HL-60 (cell line): ENCODE results near the gene TMEM131L.

Experiments used
- GABPA ChIP-seq: IDR thresholded peaks from 2 replicates; pipeline ENCODE4 v1.6.1; 2012; ENCODE audit warnings: low read depth
- TF ChIP-seq, protein P1 (sequence below): IDR thresholded peaks from one replicate; pipeline ENCODE4 v1.5.1; 2011; ENCODE audit warnings: low read length, control low read depth, inconsistent platforms; ENCODE audit not compliant: insufficient read depth
- TF ChIP-seq, protein P2 (sequence below): IDR thresholded peaks from 2 replicates; pipeline ENCODE4 v1.6.1; 2012; ENCODE audit warnings: low read depth; ENCODE audit not compliant: insufficient replicate concordance

DNA sequence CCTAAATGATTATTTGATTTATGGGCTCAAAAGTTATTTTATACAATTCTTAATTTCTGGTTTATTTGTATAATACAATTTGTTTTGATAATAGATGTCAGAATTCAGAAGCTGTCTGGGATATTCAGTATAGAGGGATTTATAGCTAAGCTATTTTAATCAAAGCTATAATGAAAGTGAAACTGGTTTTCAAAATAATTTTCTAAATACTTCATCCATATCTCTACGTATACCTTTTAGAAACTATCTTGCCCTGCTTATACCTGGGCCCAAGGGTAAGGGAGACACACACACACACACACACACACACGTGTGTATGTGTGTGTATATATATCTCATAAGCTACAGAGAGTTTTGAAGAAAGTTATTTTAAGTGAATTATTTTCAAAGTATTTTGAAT, 2.9 kb downstream of the TMEM131L start:
- TF ChIP-seq, protein P1, sequence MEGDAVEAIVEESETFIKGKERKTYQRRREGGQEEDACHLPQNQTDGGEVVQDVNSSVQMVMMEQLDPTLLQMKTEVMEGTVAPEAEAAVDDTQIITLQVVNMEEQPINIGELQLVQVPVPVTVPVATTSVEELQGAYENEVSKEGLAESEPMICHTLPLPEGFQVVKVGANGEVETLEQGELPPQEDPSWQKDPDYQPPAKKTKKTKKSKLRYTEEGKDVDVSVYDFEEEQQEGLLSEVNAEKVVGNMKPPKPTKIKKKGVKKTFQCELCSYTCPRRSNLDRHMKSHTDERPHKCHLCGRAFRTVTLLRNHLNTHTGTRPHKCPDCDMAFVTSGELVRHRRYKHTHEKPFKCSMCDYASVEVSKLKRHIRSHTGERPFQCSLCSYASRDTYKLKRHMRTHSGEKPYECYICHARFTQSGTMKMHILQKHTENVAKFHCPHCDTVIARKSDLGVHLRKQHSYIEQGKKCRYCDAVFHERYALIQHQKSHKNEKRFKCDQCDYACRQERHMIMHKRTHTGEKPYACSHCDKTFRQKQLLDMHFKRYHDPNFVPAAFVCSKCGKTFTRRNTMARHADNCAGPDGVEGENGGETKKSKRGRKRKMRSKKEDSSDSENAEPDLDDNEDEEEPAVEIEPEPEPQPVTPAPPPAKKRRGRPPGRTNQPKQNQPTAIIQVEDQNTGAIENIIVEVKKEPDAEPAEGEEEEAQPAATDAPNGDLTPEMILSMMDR = no peak
- TF ChIP-seq, protein P2, sequence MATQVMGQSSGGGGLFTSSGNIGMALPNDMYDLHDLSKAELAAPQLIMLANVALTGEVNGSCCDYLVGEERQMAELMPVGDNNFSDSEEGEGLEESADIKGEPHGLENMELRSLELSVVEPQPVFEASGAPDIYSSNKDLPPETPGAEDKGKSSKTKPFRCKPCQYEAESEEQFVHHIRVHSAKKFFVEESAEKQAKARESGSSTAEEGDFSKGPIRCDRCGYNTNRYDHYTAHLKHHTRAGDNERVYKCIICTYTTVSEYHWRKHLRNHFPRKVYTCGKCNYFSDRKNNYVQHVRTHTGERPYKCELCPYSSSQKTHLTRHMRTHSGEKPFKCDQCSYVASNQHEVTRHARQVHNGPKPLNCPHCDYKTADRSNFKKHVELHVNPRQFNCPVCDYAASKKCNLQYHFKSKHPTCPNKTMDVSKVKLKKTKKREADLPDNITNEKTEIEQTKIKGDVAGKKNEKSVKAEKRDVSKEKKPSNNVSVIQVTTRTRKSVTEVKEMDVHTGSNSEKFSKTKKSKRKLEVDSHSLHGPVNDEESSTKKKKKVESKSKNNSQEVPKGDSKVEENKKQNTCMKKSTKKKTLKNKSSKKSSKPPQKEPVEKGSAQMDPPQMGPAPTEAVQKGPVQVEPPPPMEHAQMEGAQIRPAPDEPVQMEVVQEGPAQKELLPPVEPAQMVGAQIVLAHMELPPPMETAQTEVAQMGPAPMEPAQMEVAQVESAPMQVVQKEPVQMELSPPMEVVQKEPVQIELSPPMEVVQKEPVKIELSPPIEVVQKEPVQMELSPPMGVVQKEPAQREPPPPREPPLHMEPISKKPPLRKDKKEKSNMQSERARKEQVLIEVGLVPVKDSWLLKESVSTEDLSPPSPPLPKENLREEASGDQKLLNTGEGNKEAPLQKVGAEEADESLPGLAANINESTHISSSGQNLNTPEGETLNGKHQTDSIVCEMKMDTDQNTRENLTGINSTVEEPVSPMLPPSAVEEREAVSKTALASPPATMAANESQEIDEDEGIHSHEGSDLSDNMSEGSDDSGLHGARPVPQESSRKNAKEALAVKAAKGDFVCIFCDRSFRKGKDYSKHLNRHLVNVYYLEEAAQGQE = no peak
- no peak for TF ChIP-seq GABPA
